Esophagus squamous epithelium (tissue), 4 donors: ENCODE measurements around the gene RAB40A.

Experiments
- POLR2A ChIP-seq, 4 donors: fragments of 450-650 bp; IDR thresholded peaks; one replicate each; pipeline ENCODE4 v1.6.1; 2017; ENCODE audit warnings: antibody characterized with exemption in 4 of 4, mild to moderate bottlenecking in 4 of 4, moderate library complexity in 3 of 4
- TF ChIP-seq, protein P1 (sequence below), 6 experiments: fragments of 450-650 bp in 4 of 6; fragments of 200-600 bp in 2 of 6; sonication (generic) in 2 of 6; IDR thresholded peaks; one replicate each; pipeline ENCODE4 v1.5.1; 2016 to 2019; ENCODE audit warnings: antibody characterized with exemption in 6 of 6, mild to moderate bottlenecking in 4 of 6, moderate library complexity in 4 of 6

DNA sequence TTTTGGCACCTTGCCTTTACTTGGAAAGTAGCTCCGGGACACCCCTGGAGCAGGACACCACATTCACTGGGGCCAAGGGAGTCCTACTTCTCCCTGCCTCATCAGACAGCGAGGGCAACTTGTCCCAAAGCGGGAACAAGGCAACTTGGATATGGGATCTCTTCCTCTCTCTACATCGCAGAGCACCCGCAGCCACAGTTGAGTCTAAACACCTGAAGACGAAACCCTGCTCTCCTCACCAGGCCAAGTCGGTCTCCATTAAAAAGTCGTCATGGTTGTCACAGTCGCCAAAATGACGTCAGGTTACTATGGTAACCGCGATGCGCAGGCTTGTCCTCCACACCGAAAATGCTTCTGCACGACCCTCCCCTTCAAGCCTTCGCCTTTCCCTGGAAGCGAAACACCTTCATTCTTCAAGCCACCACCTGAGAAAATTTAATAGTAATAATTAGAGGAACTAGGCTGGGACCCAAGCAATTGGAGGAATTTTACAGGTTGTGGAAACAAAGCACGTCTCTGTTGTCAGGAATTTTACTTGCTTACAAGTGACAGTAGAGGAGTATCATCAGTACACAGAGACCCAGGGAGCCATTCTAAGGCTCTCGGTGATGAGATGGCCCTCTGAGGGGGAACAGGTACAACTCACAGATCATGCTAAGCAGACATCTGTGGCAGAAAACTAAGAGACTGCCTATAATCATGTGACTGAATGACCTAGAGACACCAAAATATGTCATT is 35.6 kb upstream of the RAB40A start:
- TF ChIP-seq, protein P1, sequence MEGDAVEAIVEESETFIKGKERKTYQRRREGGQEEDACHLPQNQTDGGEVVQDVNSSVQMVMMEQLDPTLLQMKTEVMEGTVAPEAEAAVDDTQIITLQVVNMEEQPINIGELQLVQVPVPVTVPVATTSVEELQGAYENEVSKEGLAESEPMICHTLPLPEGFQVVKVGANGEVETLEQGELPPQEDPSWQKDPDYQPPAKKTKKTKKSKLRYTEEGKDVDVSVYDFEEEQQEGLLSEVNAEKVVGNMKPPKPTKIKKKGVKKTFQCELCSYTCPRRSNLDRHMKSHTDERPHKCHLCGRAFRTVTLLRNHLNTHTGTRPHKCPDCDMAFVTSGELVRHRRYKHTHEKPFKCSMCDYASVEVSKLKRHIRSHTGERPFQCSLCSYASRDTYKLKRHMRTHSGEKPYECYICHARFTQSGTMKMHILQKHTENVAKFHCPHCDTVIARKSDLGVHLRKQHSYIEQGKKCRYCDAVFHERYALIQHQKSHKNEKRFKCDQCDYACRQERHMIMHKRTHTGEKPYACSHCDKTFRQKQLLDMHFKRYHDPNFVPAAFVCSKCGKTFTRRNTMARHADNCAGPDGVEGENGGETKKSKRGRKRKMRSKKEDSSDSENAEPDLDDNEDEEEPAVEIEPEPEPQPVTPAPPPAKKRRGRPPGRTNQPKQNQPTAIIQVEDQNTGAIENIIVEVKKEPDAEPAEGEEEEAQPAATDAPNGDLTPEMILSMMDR (IDR thresholded peaks at IDR 0.05), result no peak
- no peak for TF ChIP-seq POLR2A (IDR thresholded peaks at IDR 0.05)
